ENCODE data around the gene BCL2.

GRCh38 chr18:63298400-63299365 lies 20.9 kb downstream of the BCL2 start:
- TF ChIP-seq CTCF (IDR thresholded peaks at IDR 0.05; ENCODE audit: low read depth, low read length) (no peak), EZH2phosphoT487 (IDR thresholded peaks at IDR 0.05; ENCODE audit: low read depth) (no peak)
